Activated CD8-positive, alpha-beta memory T cell treated with anti-CD3 and anti-CD28 coated beads for 1 hour (primary cell): Measurements from ENCODE around the gene OFD1.

Experiments
- DNase-seq, 2 donors: peaks; one replicate each; pipeline ENCODE4 v3.0.0-alpha.2; 2020; ENCODE audit warnings: low read depth in 1 of 2; ENCODE audit errors: extremely low read depth in 1 of 2

The OFD1 gene

DNA sequence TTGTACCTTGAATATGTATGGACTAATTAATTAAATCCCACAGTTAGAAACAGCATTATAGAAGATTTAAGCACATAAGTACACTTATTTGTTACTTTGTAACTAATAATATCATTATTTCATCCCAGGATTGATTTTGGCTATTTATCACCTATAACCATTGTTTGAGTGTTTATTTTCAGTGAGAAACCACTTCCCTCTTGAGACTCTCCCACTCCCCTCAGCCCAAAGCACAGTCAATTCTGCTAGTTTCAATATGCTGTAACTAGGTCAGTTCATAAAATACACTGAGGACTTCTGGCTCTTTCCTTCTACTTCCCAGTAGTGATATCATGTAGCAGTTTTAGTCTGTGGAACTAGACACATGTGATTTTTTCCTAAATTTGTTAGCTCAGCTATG, 16.3 kb downstream of the OFD1 start:
- DNase-seq: no peak

DNA sequence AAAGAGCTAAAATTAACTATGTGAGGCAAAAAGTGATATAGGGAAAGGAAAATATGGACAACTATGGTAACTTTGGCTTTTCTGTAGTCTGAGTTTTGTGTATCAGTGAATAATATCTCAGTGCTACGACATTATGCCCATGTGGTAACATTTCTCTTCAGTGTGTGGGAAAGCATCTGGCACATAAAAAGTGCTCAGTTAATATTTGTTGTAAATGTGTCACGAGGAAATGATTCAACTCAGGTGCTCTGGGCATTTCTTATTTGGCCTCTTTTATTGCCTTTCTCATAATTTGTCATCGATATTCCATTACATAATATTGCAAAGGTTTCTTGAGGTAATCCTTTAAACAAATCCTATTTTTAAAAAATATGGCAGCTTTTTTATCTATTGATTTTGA, 17.6 kb downstream of the OFD1 start:
- no peak for DNase-seq

DNA sequence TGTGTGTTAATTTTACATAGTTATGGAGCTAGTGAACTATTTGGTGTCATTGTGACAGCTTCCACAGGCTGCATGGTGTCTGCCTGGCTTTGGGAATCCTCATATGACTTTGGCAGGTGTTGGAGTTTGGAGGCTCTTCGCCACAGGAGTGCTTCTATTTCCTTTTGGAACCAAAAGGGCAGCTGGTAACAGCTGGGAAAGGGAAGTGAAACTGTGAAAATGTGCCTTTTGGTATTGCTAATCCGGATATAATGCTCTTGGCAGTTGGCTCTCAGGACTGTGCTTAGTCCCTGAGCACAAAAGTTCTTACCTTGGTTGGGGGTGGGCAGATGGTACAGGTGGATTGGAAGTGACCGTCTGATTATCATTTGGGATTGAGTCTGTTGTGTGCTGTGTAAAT, 18.1 kb downstream of the OFD1 start:
- no peak for DNase-seq

DNA sequence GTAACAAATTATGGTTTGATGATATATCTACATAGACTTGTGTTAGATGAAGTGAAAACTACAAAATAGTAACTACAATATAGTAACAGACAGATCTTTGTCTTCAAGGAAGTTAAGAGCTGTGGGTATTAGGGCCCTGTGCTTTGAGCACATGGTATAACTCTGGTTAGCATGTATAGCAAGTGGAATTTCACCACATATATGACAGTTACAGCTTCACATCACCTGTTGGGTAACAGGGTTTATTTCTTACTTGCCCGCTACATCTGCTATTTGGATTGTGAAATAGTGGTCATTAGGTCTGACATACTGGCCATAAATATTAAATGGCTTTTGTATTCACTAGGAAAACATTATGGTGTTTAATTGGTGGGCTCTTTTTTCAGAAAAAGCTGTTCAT, 20.2 kb downstream of the OFD1 start:
- no peak for DNase-seq

DNA sequence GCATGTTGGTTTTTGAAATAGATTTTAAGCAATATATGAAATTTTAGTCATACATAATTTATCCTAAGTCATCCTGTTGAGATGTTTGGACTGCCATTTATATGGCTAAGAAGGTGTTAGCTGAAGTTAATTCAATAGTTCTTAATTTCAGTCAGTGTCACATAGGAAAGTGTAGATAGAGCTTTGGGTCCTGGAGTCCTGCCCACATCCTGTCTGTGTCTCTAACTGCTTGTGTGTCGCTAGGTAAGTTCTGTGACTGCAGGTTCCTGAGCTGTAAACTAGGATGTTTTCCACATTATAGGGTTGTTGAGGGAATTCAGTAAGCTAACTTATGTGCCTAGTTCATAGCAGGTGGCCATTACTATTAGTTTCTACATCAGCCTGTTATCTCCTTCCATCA, 20.7 kb downstream of the OFD1 start:
- DNase-seq: no peak

DNA sequence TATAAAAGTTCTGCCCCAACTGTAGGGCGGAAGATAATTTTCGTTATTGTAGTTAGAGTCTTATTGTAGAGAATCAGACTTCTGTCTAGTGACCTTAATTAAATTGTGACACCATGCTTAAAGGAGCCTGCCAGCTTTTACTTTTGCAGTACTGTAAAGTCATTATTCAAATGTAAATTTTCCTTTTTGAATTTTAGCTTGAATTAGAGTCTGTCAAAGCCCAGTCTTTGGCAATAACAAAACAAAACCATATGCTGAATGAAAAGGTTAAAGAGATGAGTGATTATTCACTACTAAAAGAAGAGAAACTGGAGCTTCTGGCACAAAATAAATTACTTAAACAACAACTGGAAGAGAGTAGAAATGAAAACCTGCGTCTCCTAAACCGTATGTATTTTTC, 21.8 kb downstream of the OFD1 start:
- no peak for DNase-seq

DNA sequence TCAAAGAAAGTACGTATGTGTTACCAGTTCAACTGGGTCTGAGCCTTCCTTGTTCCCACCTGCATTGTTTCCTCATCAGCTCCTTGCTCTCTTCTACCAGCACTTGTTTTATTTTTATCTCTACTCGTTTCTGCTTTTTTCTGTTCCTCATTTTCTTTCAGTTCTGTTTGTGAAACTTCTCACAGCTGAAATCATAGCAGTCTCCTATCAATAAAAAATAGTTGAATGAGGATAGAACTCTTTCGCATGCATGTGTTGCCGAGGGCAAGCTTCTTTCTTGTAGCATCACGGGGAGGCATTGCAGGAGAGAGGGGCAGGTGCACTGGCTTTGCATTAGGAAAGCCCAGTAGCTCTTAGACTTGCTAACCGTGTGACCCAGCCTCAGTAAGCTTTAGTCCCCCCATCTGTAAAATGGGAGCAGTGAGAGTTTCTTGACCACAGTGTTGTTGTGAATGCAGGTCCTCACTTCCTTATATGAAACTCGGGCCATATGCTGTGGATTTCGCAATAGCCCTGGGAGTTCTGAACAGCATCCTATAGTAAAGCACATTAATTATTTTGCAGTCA, 24.7 kb downstream of the OFD1 start:
- no peak for DNase-seq

DNA sequence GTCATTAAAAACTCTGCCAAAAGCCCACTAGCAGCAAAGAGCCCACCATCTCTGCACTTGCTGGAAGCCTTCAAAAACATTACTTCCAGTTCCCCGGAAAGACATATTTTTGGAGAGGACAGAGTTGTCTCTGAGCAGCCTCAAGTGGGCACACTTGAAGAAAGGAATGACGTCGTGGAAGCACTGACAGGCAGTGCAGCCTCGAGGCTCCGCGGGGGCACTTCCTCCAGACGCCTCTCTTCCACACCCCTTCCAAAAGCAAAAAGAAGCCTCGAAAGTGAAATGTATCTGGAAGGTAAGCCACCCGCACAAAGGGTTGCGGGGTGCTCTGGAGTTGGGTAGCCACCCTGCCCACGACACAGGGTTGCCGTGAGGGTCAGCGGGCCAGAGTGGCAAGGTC, 25.9 kb downstream of the OFD1 start:
- no peak for DNase-seq

DNA sequence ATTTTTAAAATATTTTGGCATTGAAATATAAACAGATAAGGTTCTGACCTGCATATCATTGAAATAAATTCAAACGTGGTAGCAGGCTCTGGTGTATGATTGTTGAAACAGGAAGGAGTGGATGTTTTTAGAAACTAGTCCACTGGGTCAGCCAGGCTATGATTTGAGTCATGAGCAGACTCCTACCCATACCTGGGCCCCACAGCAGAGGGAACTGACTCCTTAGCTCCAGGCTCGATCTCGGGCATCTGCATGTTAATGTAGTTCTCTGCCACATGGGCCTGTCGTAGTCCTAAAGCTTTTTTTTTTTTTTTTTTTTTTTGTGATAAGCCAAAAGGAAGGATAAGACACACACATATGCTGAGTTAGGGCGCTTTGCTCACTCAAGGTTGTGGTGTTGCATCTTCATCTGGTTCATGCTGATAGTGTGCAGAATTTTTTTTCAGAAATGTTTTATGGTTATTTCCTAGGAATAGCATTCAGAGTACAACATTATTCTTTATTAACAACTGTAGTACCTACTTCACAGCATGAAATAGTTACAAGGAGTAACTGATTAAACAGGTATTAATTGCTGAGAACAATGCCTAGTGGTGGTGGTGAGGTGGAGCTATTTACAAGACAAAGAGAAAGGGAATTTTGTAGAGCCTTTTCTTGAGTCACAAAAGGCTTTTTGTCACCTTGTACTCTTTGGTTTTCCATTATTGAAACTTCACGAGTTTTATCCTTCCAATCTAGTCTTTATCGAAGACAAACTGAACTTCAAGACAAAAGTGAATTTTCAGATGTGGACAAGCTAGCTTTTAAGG, 27.3 kb downstream of the OFD1 start:
- DNase-seq: no peak

DNA sequence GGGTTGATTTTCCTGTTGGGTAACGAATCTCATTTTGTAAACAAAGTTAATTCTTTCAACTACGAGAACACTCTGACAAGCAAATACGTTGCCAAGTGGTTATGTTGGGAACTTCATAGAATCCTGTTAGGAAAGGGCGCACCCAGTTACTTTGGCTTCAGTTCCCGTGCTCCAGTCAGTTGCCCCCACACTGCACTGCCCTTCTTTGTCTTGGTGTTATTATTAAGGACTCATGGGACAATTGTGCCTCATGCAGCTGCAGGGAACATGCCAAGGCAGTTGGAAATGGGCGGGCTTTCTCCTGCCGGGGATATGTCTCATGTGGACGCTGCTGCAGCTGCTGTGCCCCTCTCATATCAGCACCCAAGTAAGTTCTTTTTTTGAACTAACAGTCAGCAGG, 28.9 kb downstream of the OFD1 start:
- no peak for DNase-seq

DNA sequence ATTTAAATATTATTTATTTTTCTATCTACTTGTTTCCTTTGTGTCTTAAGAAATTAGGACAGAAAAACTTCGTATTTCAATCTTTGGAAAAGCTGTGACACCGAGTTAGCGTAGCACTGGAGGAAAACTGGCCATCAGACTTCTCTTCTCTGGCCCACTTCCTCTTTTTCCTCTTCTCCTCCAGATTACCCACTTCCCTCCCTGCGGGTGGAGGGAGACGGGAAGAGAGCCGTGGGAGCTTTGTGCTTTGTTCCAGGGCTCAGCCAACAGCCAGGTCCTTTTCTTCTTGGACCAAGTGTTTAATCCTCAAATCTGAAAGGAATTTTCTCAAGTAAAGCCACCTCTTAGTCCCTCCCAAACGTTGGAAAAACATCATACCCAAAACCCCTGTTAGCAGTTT, 29.7 kb downstream of the OFD1 start:
- DNase-seq: no peak

DNA sequence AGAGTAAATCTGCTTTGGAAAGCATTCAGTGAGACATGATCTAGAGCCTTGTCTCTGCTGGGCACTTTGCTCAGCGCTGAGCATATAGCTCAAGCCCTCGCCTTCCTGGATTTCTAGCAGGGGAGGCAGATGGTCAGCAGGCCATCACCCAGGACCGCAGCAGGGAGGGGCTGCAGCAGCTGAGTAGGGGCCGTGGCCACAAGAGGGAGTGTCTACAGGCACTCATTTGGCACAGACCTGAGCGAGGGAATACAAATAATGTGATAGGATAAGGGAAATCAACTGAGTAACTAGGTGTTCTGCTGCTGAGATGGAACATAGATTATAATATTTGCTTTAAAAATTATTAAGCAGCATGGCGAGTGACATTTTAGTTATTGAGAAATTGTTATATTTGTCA, 30.2 kb downstream of the OFD1 start:
- DNase-seq: no peak

DNA sequence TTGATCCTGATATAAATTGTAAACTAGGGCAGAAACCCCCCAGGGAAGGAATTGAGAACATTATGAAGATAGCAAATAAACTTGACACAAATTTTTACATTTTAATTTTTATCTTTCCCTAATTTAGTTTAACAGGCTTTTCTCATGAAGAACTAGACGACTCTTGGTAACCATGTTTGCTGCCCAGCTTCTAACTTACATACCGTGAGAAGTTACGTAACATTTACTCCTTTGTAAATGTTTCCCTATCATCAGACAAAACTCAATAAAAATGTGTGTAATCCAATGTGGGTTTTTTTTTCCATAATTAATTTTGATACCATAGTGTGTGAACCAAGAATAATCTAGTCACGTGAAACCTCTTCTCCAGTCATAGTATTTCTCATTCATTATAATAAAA, 34.4 kb downstream of the OFD1 start:
- DNase-seq: no peak

DNA sequence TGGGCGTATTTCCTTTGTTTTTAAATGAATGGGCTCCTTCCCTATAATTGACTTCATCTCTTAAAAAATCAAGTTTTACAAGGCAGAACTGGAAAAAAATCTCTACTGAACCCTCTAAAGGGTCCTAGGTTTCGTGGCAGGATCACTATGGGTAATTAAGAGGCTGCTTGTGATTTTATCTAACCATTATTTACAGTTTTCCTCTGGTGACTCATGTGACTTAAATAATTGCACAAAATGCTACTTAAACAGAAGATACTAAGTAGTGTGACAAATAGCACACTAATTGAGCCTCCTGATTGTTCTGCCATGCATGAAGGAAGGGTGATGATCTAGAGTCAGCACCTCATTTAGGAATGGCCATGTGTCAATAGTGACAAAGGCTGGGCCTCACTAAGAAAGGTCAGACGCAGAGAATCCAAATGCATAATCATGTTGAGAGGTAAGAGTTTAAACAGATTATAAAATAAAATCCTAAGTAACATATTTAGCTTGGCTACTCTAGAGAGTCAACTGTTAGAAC, 35.5 kb downstream of the OFD1 start:
- DNase-seq: no peak

DNA sequence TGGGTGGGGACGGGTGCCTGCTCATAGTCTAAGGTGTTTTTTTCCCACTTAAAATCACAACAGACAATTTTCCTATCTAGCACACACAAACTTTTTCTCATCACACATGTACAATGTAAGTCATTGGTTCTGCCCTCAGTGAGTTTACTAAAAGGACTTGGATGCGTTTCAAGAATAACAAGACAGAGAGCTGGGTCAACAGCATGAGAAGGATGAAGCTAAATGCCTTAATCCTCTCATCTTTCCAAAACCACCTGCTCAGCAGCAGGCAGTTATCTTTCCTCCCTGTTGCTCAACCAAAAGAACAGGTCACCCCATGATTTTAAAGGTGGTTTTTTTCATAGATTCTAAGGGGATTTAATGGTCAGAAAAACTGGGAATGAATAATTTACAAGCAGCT, 40.1 kb downstream of the OFD1 start:
- no peak for DNase-seq

DNA sequence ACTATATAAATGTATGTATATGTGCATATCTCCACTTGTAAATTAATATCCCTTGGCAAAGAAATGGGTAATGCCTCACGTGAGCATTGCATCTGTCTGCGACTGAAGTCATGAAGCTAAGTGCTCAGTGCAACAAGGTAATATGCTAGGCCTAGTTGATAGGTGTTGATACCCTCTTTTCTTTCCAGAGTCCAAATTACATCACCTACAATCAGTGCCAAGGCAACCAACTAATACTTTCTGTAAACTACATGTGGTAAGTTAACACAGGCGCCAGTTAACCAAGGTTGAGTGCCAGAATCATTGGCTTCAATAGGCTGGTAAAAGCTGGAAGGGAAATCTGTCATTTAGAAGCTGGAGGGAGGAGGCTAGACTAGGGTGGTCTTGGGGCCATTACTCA, 41.3 kb downstream of the OFD1 start:
- DNase-seq: no peak

DNA sequence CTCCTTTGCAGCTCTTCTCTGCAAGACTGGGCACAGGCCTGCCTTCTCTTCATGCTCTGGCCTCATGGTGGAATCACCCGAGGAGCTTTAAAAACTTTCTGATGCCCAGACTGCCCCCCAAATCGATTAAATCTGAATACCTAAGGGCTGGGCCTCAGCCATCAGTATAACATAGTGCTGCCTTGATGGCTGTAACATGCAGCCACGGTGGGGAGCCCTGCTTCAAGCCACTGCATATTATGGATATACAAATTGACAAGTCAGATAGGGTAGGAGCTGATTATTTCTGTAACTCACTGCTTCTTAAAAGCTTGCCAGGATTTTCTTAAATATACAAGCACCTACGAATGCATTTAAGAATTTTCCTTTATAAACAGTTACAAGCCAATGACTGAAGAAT, 41.8 kb downstream of the OFD1 start:
- DNase-seq: no peak

DNA sequence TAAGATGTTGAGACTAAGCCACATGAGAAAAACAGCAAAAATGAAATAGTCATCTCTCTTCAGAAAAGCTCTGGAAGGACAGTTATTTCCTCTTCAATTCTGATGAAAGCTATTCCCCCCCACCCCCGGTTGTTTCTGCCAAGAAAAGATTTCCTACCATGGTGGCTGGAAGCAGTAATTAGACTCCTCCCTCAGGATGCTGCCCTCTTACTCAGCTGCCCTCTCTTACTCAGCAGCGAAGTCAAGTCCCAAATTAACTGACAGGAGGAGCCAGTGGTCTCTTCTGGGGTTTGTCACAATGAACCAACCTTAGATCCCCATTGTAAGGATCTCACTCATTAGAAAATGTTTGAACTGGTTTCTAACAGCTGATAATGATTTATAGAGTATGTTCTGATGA, 44.4 kb downstream of the OFD1 start:
- DNase-seq: no peak

DNA sequence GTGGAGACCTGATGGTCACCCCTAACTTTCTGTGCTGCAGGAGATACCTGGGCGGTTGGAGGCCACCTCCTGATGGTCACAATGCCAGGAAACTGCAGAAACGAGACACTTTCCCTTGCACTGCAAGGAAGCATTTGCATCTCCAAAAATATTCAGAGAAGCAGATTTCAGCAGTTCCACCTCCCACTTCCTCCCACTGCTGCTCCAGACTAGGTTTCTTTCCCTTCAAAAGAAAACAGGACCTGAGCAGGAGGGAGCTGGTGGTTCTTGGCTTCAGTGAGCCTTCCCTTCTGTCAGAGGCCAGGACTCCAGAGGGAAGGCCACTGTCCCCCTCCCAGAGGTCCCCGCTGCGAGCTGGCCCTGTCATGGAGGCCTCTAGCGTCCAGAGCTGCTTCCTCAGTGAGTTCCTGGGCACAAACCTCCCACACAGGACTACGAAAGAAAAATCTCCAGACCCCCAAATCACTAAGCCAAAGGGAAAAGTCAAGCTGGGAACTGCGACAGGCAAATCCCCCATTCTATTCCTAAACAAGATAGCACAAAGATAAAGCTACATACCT, 46.4 kb downstream of the OFD1 start:
- DNase-seq: no peak

DNA sequence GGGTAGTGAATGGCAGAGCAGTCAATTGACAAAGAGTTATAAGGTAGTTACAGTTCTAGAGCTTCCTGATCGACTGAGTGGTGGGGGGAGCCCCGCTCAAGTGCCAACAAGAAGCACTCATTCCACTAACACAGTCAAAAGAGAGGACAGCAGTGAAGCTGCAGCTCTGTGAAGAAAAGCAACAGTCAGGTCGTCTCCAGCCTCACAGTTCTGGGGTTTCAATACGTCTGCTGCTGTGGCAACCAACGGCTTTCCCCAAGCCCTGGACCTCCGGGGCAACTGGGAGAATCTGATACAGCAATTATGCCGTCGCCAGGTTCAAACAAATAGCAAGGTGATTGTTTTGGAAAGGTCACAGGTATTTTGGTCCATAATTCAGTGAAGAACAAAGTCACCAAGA, 51.5 kb downstream of the OFD1 start:
- DNase-seq: no peak

DNA sequence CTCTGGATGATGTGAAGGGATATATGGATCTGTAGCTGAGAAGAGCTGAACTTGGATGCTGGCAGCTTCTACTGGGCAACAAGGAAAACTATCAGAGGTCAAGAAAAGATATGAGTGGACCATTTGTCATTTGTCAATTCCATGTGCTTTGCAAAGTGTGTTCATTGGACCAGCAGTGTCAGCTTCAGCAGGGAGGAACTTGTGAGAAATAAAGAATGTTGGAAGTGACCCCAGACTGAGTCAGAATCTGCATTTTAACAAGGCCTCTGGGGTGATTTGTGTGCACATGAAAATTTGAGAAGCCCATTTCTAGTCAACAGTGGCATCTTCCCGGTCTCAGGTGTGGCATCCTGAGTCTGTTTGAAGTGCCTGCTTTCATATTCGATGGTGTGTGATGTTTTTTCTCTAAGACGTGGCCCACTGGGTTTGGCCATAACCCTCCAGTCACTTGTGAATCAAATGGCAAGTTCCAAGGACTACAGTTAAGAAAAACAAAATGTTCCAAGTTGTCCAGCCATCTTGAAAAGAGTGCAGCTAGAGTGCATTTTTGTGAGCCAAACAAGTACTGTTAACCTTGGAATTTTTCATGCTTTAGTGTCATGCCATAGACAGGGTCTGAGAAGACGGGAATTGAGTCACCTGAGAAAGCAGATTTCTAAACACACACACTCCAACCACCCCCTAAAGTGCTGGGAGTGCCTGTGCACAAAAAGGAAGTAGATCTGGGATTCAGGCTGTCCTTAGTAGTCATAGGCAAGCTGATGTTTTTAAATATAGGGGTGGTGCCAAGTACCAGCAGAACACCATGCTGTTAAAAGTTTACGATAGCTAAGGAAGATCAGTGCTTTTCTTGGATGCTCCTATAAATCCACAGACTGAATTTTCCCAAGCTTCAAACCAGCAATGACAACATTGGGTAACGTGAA, 55.9 kb downstream of the OFD1 start:
- no peak for DNase-seq
